H54 (cell line): ENCODE data around the gene ADARB1.
A peak's percentile ranks its signal among the peaks of the same experiment; 100 is the strongest.
"Not testable (repeated sequence)": the region's sequence is repeated elsewhere in the genome, so short reads cannot be mapped to it uniquely, and the experiment has no call there.

Source experiments
- DNase-seq: peaks from one replicate; pipeline ENCODE4 v3.0.0; 2011; ENCODE audit warnings: low spot score, mixed read lengths; ENCODE audit not compliant: insufficient read length
- FAIRE-seq: peaks from 3 replicates; lab custom pipeline; 2011; peaks lifted over from hg19 to GRCh38; lab: Jason Lieb, UNC
- POLR2A ChIP-seq: IDR thresholded peaks from 2 replicates; pipeline ENCODE4 v1.6.1; 2011; ENCODE audit warnings: low read depth, mild to moderate bottlenecking, low read length

The ADARB1 gene

GRCh38 chr21:45074048-45074817, at the start of gene ADARB1:
ADARB1 (plus strand) TSS chr21:45074580; CDS start chr21:45171657, 97,077 bp downstream.
- peak; percentile 90 for TF ChIP-seq POLR2A
- DNase-seq (peak; percentile 92), FAIRE-seq (no peak)

- no peak for FAIRE-seq
- DNase-seq: no peak
- TF ChIP-seq POLR2A: no peak
Measured at GRCh38 chr21:45026066-45026745, 48.2 kb upstream of the ADARB1 start.

- no peak for FAIRE-seq
- no peak for DNase-seq
- no peak for TF ChIP-seq POLR2A
Measured at GRCh38 chr21:45026826-45027225, 47.6 kb upstream of the ADARB1 start.

- DNase-seq (no peak), FAIRE-seq (no peak)
- no peak for TF ChIP-seq POLR2A
Measured at GRCh38 chr21:45027241-45028196, 46.9 kb upstream of the ADARB1 start.

- FAIRE-seq, DNase-seq: not testable (repeated sequence)
Measured at GRCh38 chr21:45028645-45029044, 45.7 kb upstream of the ADARB1 start.

- FAIRE-seq: no peak
- no peak for TF ChIP-seq POLR2A
- no peak for DNase-seq
Measured at GRCh38 chr21:45029298-45029947, 45.0 kb upstream of the ADARB1 start.

- no peak for FAIRE-seq
- TF ChIP-seq POLR2A: no peak
- DNase-seq: no peak
Measured at GRCh38 chr21:45029948-45030681, 44.3 kb upstream of the ADARB1 start.

- no peak for TF ChIP-seq POLR2A
- no peak for FAIRE-seq
Measured at GRCh38 chr21:45030682-45031570, 43.5 kb upstream of the ADARB1 start.

GRCh38 chr21:45031571-45032191, 42.7 kb upstream of the ADARB1 start:
- TF ChIP-seq POLR2A: no peak
- DNase-seq: no peak
- no peak for FAIRE-seq

More at GRCh38 chr21:45030682-45031570, 43.5 kb upstream of the ADARB1 start:
- DNase-seq: no peak

- DNase-seq: no peak
- no peak for TF ChIP-seq POLR2A
- FAIRE-seq: no peak
Measured at GRCh38 chr21:45032332-45032731, 42.0 kb upstream of the ADARB1 start.

GRCh38 chr21:45032977-45033710, 41.2 kb upstream of the ADARB1 start:
- DNase-seq (no peak), FAIRE-seq (no peak)
- no peak for TF ChIP-seq POLR2A
